Stomach (tissue), 9 donors: ENCODE data around the gene POLR2I. TPM values are rescaled to one million over a fixed set of nuclear protein-coding genes. Genes with fewer than 3 reads are reported as not detected.
A peak's percentile ranks its signal among the peaks of the same experiment; 100 is the strongest.

Experiments used
- DNase-seq, 2 donors: peaks; one replicate each; pipeline versions ENCODE4 v3.0.0 to v3.0.0-alpha.2; 2013 to 2019
- H3K27ac ChIP-seq, 5 donors: fragments of 200-600 bp in 4 of 5; sonication (generic) in 4 of 5; one replicate each; pipeline ENCODE4 v1.5.1; 2013 to 2019; ENCODE audit warnings: mild to moderate bottlenecking in 1 of 5, moderate library complexity in 1 of 5
- H3K27me3 ChIP-seq, 3 donors: fragments of 200-600 bp; sonication (generic); one replicate each; pipeline ENCODE4 v1.5.1; 2017 to 2019; ENCODE audit warnings: mixed run types in 1 of 3
- H3K36me3 ChIP-seq, 4 donors: fragments of 200-600 bp; sonication (generic); 1 replicate in 3 of 4; 2 replicates in 1 of 4; pipeline ENCODE4 v1.5.1; 2016 to 2019
- H3K4me1 ChIP-seq, 4 donors: fragments of 200-600 bp; sonication (generic); one replicate each; pipeline ENCODE4 v1.5.1; 2016 to 2019
- H3K4me3 ChIP-seq, 4 donors: fragments of 200-600 bp; sonication (generic) in 3 of 4; one replicate each; pipeline ENCODE4 v1.5.1; 2016 to 2019; ENCODE audit warnings: mild to moderate bottlenecking in 1 of 4
- H3K9me3 ChIP-seq, 4 donors: fragments of 200-600 bp; sonication (generic); one replicate each; pipeline ENCODE4 v1.5.1; 2016 to 2019
- CTCF ChIP-seq, 7 experiments: fragments of 450-650 bp in 4 of 7; fragments of 200-600 bp in 3 of 7; sonication (generic) in 3 of 7; IDR thresholded peaks; one replicate each; pipeline ENCODE4 v1.5.1; 2016 to 2019; ENCODE audit warnings: antibody characterized with exemption in 7 of 7, control low read depth in 2 of 7, mild to moderate bottlenecking in 1 of 7
- EP300 ChIP-seq: sonication (generic); formaldehyde crosslinking; IDR thresholded peaks from one replicate; pipeline ENCODE4 v1.6.1; 2017; ENCODE audit warnings: antibody characterized with exemption
- POLR2A ChIP-seq, 4 donors: fragments of 450-650 bp; IDR thresholded peaks; one replicate each; pipeline ENCODE4 v1.6.1; 2016; ENCODE audit warnings: antibody characterized with exemption in 4 of 4, control low read depth in 2 of 4, mild to moderate bottlenecking in 1 of 4, moderate library complexity in 1 of 4
- POLR2AphosphoS5 ChIP-seq, 3 donors: sonication (generic); formaldehyde crosslinking; IDR thresholded peaks; one replicate each; pipeline ENCODE4 v1.6.1; 2016; ENCODE audit warnings: antibody characterized with exemption in 3 of 3
- WGBS, 5 donors: extraction: QIAGEN DNeasy Blood & Tissue Kit in 3 of 5; methylation state at CpG; one replicate each; pipeline versions ENCODE4 v1.1.5 to v1.1.7; 2013 to 2018; 5-methylcytosine and 5-hydroxymethylcytosine counted together
- intact Hi-C: fragments of 100-400 bp; cut with DNase I; formaldehyde crosslinking; loops from one replicate; pipeline ENCODE4 v1.15.1; 2023; ENCODE audit warnings: low total_unique reads
- polyA plus RNA-seq, 3 donors: library from polyadenylated mRNA; stranded (reverse); fragments of 200-250 nt; gene quantifications; one replicate each; pipeline ENCODE4 v1.2.3, GENCODE V29; 2013
- total RNA-seq, 5 donors: library from RNA; depleted of rRNA; stranded (reverse); fragments of >200 nt; gene quantifications; one replicate each; pipeline versions ENCODE4 v1.1.0 to v1.2.3, GENCODE V29; 2014 to 2016
- donor health status: healthy with polysubstance abuse.
- donor health status: Bipolar disorder and iron deficiency.
- donor health status: healthy.

The POLR2I gene
- total and polyA plus RNA-seq, 8 donors, result 16.2 to 199 (median 89.6) TPM

- TF ChIP-seq POLR2AphosphoS5 (IDR thresholded peaks at IDR 0.05), result no peak
- no peak for TF ChIP-seq EP300
- Histone ChIP-seq H3K4me3 (peak overlapping the region in 3 of 4 donors; percentile 84 to 94 (median 92)), H3K9me3 (no peaks in the 10 kb centered on the region), H3K36me3 (peaks cover 32 to 71% (median 64%) of the 10 kb centered on the region in 4 donors), H3K27ac (peak overlapping the region; percentile 88 to 92 (median 92)), H3K27me3 (no peaks in the 10 kb centered on the region), H3K4me1 (peaks cover 20 to 50% (median 36%) of the 10 kb centered on the region in 4 donors)
- intact Hi-C loops, result no loop called here
- WGBS, 5 donors, result 80 to 100% (median 90%) methylated on average over 1 of the region's 1 CpG
- no peak for DNase-seq
Observed at GRCh38 chr19:36116344-36116637, 1.6 kb upstream of the POLR2I start.

GRCh38 chr19:36115453-36116343, 1.0 kb upstream of the POLR2I start, which contains the start of gene TBCB:
Gene TBCB, plus strand, starts transcription at chr19:36115468. Its CDS starts 93 bp downstream, at chr19:36115561.
- Histone ChIP-seq H3K27me3 (no peaks in the 10 kb centered on the region), H3K9me3 (no peaks in the 10 kb centered on the region), H3K4me1 (peaks cover 20 to 50% (median 36%) of the 10 kb centered on the region in 4 donors), H3K27ac (peak within 1 kb of the TSS; percentile 88 to 92 (median 92)), H3K4me3 (peak within 1 kb of the TSS; percentile 83 to 94 (median 88)), H3K36me3 (peaks cover 34 to 71% (median 67%) of the 10 kb centered on the region in 4 donors)
- TF ChIP-seq POLR2AphosphoS5 (IDR thresholded peaks at IDR 0.05) (peak in 2 of 3 donors; percentile 72 to 78), CTCF (IDR thresholded peaks at IDR 0.05) (no peak), EP300 (no peak)
- peak in 1 of 2 donors; percentile 84 for DNase-seq
- WGBS, 5 donors, result 3 to 5% (median 4%) methylated on average over 31 to 59 of the region's 59 CpGs
- intact Hi-C loops, result no loop called here

- H3K9me3 ChIP-seq, result no peaks in the 10 kb centered on the region
- DNase-seq, result peak; percentile 40 to 59
- intact Hi-C loops, result no loop called here
- H3K4me3 ChIP-seq, result peak overlapping the region; percentile 83 to 94 (median 88)
- H3K27ac ChIP-seq, result peak overlapping the region; percentile 88 to 92 (median 92)
- WGBS, 5 donors, result 4 to 7% (median 5%) methylated on average over 43 to 48 of the region's 48 CpGs
- no peak for TF ChIP-seq POLR2A (IDR thresholded peaks at IDR 0.05)
- peak in 1 of 7 experiments; percentile 9 for TF ChIP-seq CTCF (IDR thresholded peaks at IDR 0.05)
- H3K4me1 ChIP-seq, result peaks cover 20 to 40% (median 36%) of the 10 kb centered on the region in 4 donors
- peaks cover 32 to 56% (median 55%) of the 10 kb centered on the region in 4 donors for H3K36me3 ChIP-seq
- no peaks in the 10 kb centered on the region for H3K27me3 ChIP-seq
Observed at GRCh38 chr19:36113894-36114720, 568 bp downstream of the POLR2I start.

- intact Hi-C loops, result no loop called here
- TF ChIP-seq POLR2A (IDR thresholded peaks at IDR 0.05), result no peak
- TF ChIP-seq EP300, result no peak
- Histone ChIP-seq H3K36me3 (peaks cover 32 to 50% (median 48%) of the 10 kb centered on the region in 4 donors), H3K9me3 (no peaks in the 10 kb centered on the region), H3K4me3 (peak overlapping the region; percentile 83 to 94 (median 88)), H3K27me3 (no peaks in the 10 kb centered on the region), H3K27ac (no peak overlapping the region), H3K4me1 (peaks cover 20 to 40% (median 36%) of the 10 kb centered on the region in 4 donors)
- WGBS, 5 donors, result 86 to 90% (median 87%) methylated on average over 34 of the region's 34 CpGs
- no peak for DNase-seq
Observed at GRCh38 chr19:36113425-36113824, 1.2 kb downstream of the POLR2I start.

GRCh38 chr19:36112678-36113077, 2.0 kb downstream of the POLR2I start:
- no peak for TF ChIP-seq POLR2A (IDR thresholded peaks at IDR 0.05)
- TF ChIP-seq CTCF (IDR thresholded peaks at IDR 0.05), result no peak
- TF ChIP-seq POLR2AphosphoS5 (IDR thresholded peaks at IDR 0.05), result no peak
- no peak for TF ChIP-seq EP300
- H3K4me3 ChIP-seq, result no peak overlapping the region
- no peaks in the 10 kb centered on the region for H3K27me3 ChIP-seq
- WGBS, 5 donors, result 92 to 96% (median 93%) methylated on average over 6 to 10 of the region's 10 CpGs
- H3K9me3 ChIP-seq, result no peaks in the 10 kb centered on the region
- peaks cover 20 to 38% (median 33%) of the 10 kb centered on the region in 4 donors for H3K4me1 ChIP-seq
- no peak for DNase-seq
- H3K27ac ChIP-seq, result no peak overlapping the region
- peaks cover 28 to 48% (median 45%) of the 10 kb centered on the region in 4 donors for H3K36me3 ChIP-seq
- intact Hi-C loops, result no loop called here
